NCI-H748 (cell line): ENCODE measurements around the gene MICALL1.
A peak's percentile ranks its signal among the peaks of the same experiment; 100 is the strongest.

Source experiments
- DNase-seq: peaks from one replicate; lab custom pipeline; 2025; ENCODE audit not compliant: unreplicated experiment; lab: John Stamatoyannopoulos, UW

MICALL1 gene

DNA sequence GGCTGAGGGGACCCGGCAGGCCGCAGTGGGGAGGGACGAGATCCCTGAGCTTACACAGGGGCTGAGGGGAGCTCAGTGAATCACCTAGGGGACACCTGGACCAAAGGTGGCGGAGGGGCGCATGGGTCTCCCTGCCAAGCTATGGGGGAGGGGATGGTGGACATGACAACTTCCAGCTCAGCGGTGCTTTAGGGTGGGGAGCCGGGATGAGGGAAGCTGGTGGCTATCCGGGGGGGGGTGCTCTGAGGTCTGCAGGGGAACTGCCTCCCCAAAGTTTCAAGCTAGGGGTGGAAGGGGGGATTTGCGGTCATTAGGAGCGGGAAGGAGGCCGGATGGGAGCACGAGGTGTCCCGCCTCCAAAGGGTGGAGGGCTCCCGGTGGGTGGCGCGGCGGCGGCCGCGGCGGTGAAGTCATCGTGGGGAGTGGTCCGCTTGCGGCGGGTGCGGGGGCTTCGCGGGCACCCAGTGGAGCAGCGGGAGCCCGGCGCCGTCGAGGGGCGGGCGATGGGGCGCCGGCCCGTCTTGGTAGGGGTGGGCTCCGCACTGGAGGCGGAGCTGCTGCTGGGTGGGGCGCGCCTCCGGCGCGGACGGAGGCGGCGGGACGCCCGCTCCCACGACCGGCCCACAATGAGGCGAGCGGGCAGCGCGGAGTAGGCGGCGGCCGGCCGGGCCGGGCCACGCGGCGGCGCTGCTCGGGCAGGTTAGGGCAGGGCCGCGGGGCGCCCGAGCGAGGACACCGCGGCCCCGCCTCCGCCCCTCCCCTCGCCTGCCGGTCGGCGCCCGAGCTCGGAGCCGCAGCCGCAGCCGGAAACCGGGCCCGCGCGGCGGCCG lies at the start of gene MICALL1:
Gene MICALL1, plus strand, starts transcription at position 764 of the 830 bp plus-strand sequence. CDS start 126 bp downstream, outside the sequence.
- DNase-seq, result peak; percentile 61

- DNase-seq, result no peak
Measured at GRCh38 chr22:37860796-37861421, 45.2 kb upstream of the MICALL1 start.

GRCh38 chr22:37862570-37863325 lies 43.3 kb upstream of the MICALL1 start:
- no peak for DNase-seq

- no peak for DNase-seq
Measured at GRCh38 chr22:37865510-37865909, 40.6 kb upstream of the MICALL1 start.

GRCh38 chr22:37870273-37870672 lies 35.8 kb upstream of the MICALL1 start:
- no peak for DNase-seq

- DNase-seq, result no peak
Measured at GRCh38 chr22:37880668-37881440, 25.2 kb upstream of the MICALL1 start.

DNA sequence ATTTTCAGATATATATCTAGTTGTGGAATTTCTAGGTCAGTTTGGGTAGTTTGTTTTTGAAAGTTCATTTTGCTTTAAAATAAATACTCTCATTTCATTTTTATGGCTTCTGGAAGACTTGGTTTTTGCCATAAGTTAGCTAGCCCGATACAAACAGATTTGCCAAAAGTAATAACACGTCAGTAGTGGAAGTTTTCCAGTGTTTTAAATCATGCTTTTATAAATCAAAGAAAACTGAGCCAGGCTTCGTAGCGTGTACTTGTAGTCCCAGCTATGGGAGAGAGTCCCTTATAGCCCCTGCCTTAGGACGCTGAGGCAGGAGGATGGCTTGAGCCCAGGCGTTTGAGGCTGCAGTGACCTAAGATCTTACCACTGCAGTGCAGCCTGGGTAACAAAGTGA lies 21.7 kb upstream of the MICALL1 start:
- no peak for DNase-seq

DNA sequence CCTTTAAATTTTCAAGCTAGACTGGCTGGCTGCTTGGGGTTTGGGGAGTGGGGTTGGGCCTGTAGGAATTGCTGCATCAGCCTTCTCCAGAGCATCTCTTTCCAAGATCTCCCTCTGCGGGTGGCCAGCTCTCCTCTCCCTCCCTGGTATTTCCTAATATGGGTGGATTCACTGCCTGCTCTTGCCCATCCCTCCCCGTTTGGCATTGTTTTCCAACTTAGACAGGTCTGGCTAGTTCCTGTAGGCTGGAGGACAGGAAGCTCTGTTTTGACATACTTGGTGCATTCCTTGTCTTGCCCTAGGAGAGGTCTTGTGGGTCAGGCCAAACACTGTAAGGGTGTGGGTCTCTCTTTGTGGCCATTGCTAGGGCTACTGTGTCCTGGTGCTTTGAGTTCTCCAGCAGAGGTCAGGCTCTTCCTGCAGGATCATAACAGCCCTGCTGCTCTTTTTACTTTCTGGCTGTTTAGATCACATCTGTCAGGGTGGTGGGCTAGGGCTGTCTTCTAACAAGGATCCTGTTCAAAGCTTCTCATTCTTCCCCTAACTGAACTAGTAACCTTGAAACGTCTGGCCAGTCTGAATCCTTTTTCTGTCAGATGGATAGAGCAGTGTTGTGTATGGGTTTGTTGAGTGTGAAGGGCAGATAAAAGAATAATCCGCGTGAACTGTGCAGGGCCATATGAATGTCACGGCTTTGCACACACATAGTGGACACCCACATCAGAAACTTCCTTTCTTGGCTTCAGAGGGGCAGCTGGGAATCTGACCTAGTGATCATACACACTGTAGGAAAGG lies 18.3 kb upstream of the MICALL1 start:
- no peak for DNase-seq

GRCh38 chr22:37891926-37892325 lies 14.2 kb upstream of the MICALL1 start:
- no peak for DNase-seq

DNA sequence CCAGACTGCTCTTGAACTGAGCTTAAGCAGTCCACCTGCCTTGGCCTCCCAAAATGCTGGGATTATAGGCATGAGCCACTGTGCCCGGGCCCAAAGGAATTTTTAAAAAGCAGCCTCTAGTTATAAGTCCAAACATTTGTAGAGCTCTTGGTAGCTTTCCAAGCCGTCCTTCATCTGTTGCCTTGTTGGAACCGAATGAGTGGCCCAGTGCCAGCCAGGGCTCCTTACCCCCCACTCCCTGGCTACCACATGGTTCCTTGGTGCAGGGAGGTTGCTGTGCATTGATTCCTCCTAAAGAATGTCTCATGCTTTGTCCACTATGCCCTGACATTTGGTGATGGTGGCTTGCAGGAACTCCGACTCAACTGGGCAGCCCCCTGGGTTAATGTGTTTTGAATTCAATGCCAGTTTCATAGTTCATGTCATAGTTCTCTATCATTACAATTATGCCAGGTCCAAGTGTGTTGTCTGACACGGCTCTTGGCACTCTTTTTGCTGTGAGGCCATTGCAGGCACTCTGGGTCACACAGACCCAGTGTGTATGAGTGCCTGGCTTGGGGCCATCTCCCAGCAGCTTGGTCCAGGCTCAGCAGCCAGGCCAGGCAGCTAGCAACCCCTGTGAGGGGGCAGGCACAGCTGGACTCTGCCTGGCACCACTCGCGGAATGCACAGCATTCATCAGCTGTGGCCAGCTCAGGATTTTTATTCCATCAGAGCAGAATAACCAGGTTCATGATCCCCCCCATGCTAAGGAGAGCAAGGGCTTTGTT lies 13.3 kb upstream of the MICALL1 start:
- DNase-seq, result no peak

DNA sequence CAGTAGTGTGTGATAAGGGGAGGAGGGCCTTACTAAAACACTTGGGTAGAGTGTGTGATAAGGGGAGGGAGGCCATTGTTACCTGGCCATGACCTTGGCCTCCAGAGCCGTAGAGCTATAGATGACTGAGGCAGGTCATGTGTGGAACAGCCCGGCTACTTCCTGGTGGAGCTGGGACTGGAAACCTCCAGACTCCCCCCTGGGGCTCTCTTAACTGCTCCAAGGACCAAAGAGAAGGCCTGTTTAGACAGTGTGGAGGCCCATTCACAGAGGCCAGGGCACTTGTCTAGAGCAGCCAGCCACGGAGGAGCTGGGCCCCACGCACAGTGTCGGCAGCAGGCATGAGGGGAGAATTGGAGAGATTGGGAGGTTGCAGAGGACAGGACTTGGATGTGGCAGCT lies 12.5 kb upstream of the MICALL1 start:
- no peak for DNase-seq

DNA sequence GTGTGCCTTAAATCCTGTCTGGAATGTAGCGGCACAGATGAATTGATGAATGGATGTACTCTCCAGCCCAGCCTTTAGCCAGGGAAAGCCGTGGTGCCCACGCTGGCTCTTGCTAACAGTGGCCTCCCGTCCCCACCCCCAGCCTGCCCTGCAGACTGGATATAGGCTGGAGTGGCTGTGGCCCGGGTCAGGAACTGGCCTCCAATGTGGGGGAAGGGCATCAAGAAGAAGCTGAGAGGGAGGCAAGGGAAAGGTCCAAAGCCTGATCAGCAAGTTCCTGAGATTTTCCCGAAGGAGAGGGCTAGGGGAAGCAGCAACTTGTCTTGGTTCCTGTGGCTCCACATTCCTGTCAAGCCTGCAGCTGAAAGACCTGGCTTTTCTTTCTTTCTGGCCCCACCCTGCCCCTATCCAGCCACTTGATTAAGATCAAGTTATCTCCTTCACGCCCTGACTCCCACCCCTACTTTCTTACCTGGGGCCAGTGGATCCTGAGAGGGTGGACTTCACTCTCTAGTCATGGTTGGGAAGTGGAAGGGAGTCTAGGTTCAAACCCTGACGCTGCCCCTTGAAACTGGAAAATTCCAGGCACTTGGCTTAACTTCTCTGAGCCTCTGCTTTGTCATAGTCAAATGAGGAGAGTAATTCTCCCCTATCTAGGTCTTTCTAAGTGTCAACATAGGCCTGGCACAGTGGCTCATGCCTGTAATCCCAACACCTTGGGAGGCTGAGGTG lies 11.0 kb upstream of the MICALL1 start:
- no peak for DNase-seq

DNA sequence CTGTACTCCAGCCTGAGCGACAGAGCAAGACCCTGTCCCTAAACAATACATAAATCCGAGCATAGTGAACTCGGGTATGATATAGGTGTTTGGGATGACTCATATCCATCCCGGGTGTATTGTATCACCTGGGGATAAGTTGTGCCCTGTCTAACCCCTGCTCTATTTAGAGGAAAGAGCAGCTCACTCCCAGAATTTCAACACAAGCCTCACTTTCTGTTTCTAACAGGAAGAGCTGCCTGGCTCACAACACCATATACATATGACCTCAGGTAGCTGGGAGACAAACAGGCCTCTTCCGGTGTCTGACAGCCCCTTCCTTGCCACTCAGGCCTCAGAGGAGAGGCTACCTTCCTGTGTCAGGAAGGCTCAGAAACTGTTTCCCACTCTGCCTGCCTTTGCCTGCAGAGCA lies 9.9 kb upstream of the MICALL1 start:
- no peak for DNase-seq

- DNase-seq, result no peak
Measured at GRCh38 chr22:37896939-37897338, 9.2 kb upstream of the MICALL1 start.

DNA sequence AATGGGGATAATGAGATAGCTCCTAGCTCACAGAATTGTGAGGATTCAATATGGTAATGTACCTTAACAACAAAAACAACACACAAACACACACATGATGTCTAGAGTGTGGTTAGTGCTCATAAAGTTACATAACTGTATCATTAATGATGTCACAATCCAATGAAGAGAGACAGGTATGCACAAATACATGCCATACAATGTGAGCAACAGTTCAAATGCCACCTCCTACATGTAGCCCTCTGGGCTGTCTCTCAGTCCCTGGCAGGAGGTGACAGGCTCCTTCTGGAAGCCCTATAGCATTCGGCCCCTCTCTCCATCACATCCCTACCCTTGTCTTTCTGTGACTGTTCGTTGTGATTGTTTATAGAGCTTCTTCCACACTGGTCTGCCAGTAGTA lies 8.3 kb upstream of the MICALL1 start:
- DNase-seq, result no peak

DNA sequence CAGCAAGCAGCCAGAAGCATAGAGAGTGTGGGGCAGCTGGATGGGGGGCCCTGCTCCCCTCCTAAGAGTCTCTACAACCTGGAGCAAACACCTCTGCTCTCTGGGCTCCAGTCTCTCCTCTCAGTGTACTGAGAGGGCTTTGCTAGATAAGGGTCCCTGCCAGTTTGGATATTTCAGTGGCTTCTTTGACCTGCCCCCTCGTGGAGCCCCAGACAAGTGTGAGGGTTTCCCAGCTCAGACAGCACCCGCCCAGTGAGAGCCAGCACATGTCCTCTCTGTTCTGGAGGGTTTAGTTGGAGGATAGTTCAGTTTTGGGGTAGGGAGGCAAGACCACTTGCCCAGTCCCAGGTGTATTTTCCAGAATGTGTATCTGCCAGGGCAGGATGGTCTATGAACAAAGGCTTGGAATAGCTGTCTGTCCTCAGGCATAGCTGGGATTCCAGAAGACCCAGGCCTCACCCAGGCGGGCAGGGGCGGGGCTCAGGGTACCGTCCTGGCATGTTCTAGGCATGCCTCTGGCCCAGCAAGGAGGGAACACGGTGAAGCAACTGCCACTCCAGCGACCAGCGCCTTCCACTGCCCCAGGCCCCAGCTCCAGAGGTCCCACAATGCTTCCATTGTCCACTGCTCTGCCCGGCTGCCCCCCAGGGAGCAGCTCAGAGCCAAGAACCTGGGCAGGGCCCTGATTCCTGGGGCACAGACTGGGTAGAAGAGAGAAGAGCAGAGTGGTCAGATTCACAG lies 7.5 kb upstream of the MICALL1 start:
- no peak for DNase-seq

DNA sequence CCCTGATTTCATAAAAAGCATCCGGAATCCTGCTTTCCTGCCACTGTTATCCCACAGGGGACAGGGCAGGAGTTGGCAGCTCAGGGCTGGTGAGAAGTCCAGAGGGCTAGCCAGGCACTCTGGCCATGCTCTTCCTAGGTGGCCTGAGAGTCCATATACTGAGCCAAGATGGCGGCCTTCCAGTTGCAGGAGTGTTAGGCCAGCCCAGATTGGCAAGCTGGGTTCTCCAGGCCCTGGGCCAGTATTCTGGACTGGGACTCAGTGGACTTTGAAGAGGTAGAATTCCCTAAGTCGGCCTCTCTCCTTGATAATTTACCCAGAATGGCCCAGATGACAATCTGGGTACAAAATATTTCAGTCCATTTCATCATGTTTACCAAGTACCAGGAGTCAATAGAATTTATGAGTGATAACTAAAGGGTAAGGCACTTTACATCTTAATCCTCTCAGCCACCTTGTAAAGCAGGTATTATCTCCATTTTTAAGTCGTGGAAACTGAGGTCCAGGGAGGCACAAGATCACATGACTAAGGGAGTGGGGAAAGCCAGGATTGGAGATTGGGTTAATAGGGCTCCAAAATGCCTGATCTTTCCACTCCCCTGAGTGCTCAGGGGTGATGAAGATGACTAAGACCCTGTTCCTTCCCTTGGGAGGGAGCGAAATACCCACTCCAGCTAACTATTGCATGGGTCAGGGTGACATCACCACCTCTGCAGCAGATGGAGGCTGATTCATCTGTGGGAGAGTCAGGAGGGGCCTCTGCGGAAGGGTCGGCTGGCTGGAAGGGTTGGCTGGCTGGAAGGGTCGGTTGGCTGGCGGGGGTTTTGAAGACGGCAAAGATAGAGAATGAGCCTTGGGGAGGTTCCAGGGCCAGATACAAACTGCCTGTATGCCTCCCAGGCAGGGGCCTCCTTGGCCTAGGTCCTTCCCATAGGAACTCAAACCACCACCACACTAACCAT lies 1.2 kb upstream of the MICALL1 start:
- DNase-seq, result no peak
